ENCODE results near the gene WDR93.
"Not testable (repeated sequence)": the region's sequence is repeated elsewhere in the genome, so short reads cannot be mapped to it uniquely, and the experiment has no call there.

WDR93 gene

DNA sequence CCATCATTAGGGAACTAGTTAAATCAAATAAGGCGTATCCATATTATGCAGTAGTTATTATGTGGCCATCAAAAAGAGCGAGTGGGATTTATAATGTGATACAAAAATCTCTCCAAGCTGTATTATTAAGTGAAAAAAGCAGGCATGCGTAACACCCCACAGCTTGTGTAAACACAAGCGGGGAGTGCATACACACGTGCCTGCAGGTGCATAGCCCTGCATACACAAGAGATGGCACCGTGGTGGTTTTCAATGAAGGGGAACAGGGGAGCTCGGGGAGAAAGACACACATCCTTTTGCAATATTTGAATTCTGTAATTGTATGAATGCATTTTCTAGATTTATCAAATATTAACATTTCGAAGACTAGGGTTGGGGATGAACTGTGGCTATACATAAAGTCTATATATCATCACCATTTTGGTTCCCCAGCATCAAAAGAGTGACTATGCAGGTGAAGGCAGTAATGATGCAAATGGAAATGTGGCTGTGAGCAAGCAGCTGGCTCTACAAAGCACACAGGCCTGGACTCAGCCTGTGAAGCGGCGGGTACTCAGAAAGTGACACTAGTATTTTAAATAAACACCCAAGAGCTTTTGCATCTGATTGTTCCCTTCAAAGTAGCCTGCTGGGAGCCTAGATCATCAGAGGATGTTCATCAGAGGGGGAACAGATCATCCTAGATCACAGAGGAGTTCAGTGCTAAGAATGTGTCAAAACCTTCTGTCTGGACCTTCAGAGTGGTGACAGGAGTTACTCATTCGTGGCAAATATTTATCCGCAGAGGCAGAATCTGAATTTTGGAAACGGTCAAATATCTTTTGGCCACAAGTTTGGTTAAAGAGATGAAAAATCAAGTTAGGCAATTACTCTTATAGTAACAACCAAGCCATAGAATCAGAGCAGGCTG, 25.9 kb upstream of the WDR93 start:
- no peak for FAIRE-seq

DNA sequence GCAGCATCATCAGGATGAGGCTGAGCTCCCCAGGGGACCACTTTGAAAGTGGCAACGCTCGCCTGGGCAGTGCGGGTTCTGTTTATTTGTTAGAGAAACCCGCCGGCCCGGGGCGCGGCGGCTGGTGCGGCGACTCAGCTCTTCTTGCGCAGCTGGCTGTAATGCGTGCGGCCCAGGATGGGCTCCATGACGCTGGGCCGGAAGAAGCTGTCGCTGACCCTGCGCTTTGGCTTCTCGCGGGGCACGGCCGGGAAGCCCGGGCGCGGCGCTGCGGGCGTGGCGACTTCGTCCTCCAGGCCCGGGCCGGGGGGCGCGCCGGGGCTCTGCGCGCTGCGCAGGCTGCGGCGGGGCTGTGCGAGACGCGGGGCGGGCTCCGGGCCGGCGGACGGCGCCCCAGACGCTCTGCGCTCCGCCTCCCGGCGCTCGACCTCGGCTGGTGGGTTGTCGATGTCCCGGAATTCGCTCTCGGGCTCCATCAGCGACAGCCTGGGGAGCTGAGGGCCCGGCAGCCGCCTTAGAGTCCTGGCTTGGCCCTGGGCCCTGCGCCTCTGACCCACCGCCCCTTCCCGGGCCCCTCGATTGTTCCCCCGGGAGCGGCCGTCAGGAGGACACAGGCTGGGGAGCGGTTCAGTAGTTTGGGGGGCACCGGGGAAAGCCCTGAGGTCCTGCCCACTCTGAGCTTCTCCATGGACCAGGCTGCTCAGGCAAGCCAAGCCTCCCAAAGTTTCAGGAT, 25.0 kb upstream of the WDR93 start:
- FAIRE-seq: no peak

GRCh38 chr15:89666184-89666857, 24.3 kb upstream of the WDR93 start:
- no peak for FAIRE-seq

- FAIRE-seq: no peak
Measured at GRCh38 chr15:89666858-89667705, 23.5 kb upstream of the WDR93 start.

- no peak for FAIRE-seq
Measured at GRCh38 chr15:89667706-89667960, 23.0 kb upstream of the WDR93 start.

DNA sequence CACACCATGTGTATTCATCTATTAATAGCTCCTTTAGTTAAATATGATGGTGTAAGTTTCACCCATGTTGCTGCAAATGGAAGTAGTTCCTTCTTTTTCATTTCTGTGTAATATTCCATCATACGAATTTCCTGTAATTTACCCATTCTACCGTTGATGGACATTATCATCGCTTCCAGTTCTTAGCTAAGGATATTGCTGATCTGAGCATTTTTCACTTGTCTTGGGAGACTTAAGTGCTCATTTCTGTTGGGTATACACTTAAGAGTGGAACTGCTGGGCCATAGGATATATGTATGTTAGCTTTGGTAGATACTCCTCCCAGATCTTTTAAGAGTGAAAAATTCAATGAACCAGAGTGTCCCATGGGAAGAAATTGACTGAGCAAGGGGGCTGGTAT, 22.4 kb upstream of the WDR93 start:
- FAIRE-seq: no peak

GRCh38 chr15:89669309-89669865, 21.2 kb upstream of the WDR93 start:
- FAIRE-seq: no peak

- FAIRE-seq: no peak
Measured at GRCh38 chr15:89669941-89670340, 20.7 kb upstream of the WDR93 start.

GRCh38 chr15:89670971-89671560, 19.5 kb upstream of the WDR93 start:
- no peak for FAIRE-seq

- FAIRE-seq: no peak
Measured at GRCh38 chr15:89671687-89672086, 18.9 kb upstream of the WDR93 start.

GRCh38 chr15:89672221-89673164, 18.1 kb upstream of the WDR93 start:
- no peak for FAIRE-seq

GRCh38 chr15:89673165-89673512, 17.5 kb upstream of the WDR93 start:
- no peak for FAIRE-seq

- no peak for FAIRE-seq
Measured at GRCh38 chr15:89674526-89674925, 16.1 kb upstream of the WDR93 start.

DNA sequence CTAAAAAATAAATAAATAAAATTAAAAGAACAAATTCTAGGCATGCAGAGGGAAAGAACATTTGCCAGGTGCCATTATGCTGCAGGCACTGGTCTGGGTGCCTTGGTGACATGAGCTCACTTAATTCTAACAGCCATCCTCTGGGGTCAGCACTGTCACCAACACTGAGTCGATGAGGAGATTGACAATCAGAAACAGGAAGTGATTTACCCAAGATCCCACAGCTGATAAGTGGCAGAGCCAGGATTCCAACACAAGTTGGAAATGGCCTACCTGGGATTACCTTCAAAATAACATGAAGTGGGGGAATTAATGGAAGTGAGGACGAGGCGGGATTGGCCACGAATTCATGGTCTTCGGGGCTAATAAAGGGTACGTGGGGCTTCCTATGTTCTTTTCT, 15.0 kb upstream of the WDR93 start:
- FAIRE-seq: no peak

DNA sequence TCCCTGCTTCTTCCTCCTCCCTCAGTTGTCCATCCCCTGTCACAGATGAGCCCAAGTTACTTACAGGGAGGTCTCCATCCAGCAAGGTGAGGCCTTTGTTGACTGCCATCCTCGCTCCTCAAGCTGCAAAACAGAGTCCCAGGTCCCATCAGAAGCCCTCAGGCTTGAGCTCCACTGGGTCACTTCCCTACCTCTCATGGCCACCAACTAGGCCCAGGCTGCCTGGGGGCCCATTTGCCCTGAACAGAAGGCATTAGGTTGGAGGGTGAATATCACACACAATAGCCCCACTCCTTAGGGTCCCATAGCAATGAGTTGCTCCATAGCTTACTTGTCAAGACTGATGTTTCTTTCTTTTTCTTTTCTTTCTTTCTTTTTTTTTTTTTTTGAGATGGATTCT, 13.2 kb upstream of the WDR93 start:
- FAIRE-seq: no peak

DNA sequence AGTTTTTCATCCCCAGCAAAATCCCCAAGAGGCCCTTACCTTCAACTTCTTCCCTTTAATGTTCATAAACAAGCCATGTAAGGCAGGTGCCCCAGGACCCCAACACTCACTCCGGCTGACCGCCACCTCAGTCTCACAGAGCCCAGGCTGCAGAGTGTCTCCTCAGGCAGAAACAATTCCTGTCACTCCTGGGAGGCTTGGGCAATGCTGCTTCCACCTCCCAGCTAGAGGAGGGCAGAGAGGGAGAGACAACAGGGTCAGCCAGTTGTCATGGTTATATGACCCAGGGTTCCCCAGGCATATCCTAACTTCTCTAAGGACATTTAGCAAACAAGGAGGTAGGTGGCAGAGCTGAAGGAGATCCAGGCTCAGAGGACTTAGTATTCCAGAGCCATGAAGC, 11.4 kb upstream of the WDR93 start, which contains the start of gene PLIN1:
Gene PLIN1 (minus strand): TSS at position 156 of the 400 bp plus-strand sequence. CDS start 1,878 bp downstream, outside the sequence.
- FAIRE-seq: no peak

GRCh38 chr15:89680282-89680873, 10.2 kb upstream of the WDR93 start:
- no peak for FAIRE-seq

- no peak for FAIRE-seq
Measured at GRCh38 chr15:89681146-89681545, 9.5 kb upstream of the WDR93 start.

DNA sequence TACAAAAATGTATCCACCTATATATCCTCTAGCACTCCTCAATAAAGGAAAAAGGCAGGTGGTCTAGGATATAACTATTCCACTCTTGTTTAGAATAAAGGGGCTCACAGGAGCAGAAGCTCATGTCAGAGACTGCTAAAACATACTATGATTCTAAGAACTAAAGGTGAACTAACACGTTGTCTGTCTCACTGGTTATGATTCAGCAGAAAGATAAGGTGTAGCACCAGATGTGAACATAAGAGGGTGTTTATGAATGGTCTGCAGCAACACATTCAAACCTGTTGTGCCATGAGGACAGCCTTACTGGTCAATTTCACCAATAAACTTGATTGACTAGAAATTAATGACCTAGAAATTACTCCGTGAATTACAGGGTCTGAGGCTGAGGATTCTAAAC, 4.6 kb upstream of the WDR93 start:
- FAIRE-seq: no peak

GRCh38 chr15:89686522-89686921, 4.1 kb upstream of the WDR93 start:
- no peak for FAIRE-seq

- not testable (repeated sequence) for FAIRE-seq
Measured at GRCh38 chr15:89689930-89690275, 708 bp upstream of the WDR93 start.

Measured in TTC549 (cell line).